HL-60 (cell line): Measurements from ENCODE around the gene CLINT1.
A peak's percentile ranks its signal among the peaks of the same experiment; 100 is the strongest.

Source experiments
- DNase-seq, 2 experiments: peaks; one replicate each; pipeline ENCODE4 v3.0.0-alpha.2; 2010 to 2020; ENCODE audit warnings: low read depth in 1 of 2, low spot score in 1 of 2
- H3K27ac ChIP-seq: fragments of 250-450 bp; sonication (Bioruptor Pico); replicated peaks from 2 replicates; pipeline ENCODE4 v1.5.1; 2020; ENCODE audit warnings: mild to moderate bottlenecking, moderate library complexity
- H3K27me3 ChIP-seq: fragments of 250-450 bp; sonication (Bioruptor Pico); 2 replicates; pipeline ENCODE4 v1.5.1; 2021; ENCODE audit warnings: mild to moderate bottlenecking, moderate library complexity; ENCODE audit not compliant: insufficient read depth, poor library complexity, severe bottlenecking
- H3K4me3 ChIP-seq: replicated peaks from 2 replicates; pipeline ENCODE4 v1.5.1; 2011; ENCODE audit warnings: mild to moderate bottlenecking, control low read depth, low read length; ENCODE audit not compliant: insufficient read depth
- GABPA ChIP-seq: IDR thresholded peaks from 2 replicates; pipeline ENCODE4 v1.6.1; 2012; ENCODE audit warnings: low read depth
- POLR2AphosphoS5 ChIP-seq: IDR thresholded peaks from 2 replicates; pipeline ENCODE4 v1.6.1; 2012; ENCODE audit warnings: low read depth
- SPI1 ChIP-seq: IDR thresholded peaks from 2 replicates; pipeline ENCODE4 v1.6.1; 2012; ENCODE audit warnings: low read depth, mild to moderate bottlenecking, borderline replicate concordance
- TF ChIP-seq, protein P1 (sequence below): IDR thresholded peaks from 2 replicates; pipeline ENCODE4 v1.6.1; 2012; ENCODE audit warnings: low read depth; ENCODE audit not compliant: insufficient replicate concordance
- TF ChIP-seq, protein P2 (sequence below): IDR thresholded peaks from one replicate; pipeline ENCODE4 v1.5.1; 2011; ENCODE audit warnings: low read length, control low read depth, inconsistent platforms; ENCODE audit not compliant: insufficient read depth

The CLINT1 gene

DNA sequence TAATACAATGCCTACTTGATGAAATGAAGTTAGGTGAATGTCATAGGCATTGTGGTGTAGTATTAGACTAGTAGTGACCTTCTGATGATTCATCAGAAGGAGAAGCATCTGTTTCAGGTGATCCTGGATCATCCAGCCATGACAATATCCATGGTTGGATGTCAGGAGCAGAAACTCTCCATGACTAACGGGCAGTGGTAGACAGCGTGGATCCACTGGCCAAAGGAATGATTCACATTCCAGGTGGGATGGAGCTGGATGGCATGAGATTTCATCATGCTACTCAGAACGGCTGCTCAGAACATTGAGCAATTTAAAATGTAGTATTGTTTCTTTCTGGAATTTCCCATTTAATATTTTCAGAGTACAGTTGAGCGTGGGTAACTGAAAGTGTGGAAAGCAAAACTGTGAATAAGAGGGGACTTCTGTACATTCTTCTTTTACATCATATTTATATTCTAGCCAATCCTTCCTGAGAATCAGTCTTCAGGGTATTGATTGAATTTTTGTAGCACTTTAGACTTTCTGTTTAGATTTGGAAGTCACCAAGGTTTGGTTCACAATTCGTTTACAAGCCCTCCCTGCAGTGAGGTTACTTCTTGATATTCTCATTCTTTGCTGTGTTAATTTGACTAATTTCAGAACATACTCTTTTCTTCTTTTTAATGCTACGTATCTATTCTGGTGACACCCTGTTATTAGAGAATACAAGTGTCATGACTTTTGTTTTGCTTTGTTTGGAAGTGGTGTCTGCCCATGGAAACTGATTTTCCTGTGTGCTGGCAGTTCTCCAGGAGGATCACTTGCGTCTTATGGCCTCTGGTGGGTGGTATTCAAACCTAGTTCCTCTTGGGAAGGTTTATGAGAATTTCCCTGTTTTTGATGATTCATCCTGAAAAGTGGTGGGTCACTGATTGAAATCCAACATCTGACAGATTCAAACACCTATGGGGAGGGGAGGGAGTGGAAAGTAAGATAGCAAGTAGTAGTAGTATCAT lies 12.2 kb upstream of the CLINT1 start:
- Histone ChIP-seq H3K27ac (no peak overlapping the region), H3K4me3 (no peak overlapping the region), H3K27me3 (no peaks in the 10 kb centered on the region)
- TF ChIP-seq, protein P1, sequence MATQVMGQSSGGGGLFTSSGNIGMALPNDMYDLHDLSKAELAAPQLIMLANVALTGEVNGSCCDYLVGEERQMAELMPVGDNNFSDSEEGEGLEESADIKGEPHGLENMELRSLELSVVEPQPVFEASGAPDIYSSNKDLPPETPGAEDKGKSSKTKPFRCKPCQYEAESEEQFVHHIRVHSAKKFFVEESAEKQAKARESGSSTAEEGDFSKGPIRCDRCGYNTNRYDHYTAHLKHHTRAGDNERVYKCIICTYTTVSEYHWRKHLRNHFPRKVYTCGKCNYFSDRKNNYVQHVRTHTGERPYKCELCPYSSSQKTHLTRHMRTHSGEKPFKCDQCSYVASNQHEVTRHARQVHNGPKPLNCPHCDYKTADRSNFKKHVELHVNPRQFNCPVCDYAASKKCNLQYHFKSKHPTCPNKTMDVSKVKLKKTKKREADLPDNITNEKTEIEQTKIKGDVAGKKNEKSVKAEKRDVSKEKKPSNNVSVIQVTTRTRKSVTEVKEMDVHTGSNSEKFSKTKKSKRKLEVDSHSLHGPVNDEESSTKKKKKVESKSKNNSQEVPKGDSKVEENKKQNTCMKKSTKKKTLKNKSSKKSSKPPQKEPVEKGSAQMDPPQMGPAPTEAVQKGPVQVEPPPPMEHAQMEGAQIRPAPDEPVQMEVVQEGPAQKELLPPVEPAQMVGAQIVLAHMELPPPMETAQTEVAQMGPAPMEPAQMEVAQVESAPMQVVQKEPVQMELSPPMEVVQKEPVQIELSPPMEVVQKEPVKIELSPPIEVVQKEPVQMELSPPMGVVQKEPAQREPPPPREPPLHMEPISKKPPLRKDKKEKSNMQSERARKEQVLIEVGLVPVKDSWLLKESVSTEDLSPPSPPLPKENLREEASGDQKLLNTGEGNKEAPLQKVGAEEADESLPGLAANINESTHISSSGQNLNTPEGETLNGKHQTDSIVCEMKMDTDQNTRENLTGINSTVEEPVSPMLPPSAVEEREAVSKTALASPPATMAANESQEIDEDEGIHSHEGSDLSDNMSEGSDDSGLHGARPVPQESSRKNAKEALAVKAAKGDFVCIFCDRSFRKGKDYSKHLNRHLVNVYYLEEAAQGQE, result no peak
- TF ChIP-seq, protein P2, sequence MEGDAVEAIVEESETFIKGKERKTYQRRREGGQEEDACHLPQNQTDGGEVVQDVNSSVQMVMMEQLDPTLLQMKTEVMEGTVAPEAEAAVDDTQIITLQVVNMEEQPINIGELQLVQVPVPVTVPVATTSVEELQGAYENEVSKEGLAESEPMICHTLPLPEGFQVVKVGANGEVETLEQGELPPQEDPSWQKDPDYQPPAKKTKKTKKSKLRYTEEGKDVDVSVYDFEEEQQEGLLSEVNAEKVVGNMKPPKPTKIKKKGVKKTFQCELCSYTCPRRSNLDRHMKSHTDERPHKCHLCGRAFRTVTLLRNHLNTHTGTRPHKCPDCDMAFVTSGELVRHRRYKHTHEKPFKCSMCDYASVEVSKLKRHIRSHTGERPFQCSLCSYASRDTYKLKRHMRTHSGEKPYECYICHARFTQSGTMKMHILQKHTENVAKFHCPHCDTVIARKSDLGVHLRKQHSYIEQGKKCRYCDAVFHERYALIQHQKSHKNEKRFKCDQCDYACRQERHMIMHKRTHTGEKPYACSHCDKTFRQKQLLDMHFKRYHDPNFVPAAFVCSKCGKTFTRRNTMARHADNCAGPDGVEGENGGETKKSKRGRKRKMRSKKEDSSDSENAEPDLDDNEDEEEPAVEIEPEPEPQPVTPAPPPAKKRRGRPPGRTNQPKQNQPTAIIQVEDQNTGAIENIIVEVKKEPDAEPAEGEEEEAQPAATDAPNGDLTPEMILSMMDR, result no peak
- TF ChIP-seq SPI1 (no peak), POLR2AphosphoS5 (no peak), GABPA (no peak)
- DNase-seq, result no peak

DNA sequence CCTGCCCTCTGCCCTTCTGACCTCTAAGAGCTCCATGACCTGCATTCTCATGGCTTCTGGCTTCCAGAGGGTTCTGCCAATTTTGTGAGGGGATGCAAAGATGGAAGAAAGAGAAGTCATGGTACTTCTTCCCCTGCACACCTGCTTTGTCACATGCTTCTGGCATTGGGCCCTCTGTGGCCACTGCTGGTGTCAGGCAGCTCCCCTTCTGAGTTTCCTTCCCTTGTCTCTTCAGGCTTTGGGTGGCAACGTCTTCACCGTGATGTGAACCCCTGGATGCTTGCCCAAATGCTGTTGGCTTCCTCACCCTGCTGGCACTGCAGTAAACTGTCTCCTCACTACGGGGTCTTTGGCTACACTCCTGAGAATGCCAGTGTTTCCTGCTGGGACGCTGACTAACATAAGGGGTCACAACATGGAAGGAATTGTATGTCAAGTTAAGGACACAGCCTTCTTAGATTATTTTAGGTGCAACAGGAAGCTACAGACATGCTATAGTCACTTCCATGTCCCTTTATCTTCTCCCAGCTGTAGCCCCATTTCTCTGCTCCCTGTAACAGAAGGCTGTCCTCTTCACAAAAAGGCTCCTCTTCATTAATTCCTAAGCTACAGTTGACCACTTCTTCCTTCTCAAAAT lies 8.9 kb upstream of the CLINT1 start:
- DNase-seq, result peak in 1 of 2 experiments; percentile 10
- TF ChIP-seq, protein P2, result no peak
- TF ChIP-seq, protein P1, result no peak
- TF ChIP-seq POLR2AphosphoS5 (no peak), SPI1 (no peak), GABPA (no peak)
- H3K27me3 ChIP-seq, result no peaks in the 10 kb centered on the region
- no peak overlapping the region for H3K27ac ChIP-seq
- no peak overlapping the region for H3K4me3 ChIP-seq

DNA sequence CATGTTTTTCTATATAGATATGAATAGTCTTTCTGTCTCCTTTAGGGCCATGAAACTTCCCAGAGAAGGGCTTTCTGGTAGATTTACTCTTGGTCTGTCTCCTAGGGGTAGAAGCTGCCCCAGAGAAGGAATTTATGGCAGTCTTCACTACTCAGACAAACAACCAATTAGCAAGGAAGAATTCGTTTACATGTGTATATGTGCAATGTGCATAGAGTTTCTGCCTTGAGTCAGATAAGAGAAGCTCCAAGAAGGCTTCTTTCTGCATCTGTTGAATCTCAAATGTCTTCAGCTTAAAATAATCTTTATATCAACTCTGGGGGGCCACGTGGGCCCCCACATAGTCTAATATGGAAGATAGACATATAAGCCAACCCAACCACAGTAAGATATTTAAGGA lies 7.6 kb upstream of the CLINT1 start:
- H3K4me3 ChIP-seq, result no peak overlapping the region
- DNase-seq, result no peak
- H3K27me3 ChIP-seq, result no peaks in the 10 kb centered on the region
- H3K27ac ChIP-seq, result no peak overlapping the region
- TF ChIP-seq SPI1 (no peak), GABPA (no peak), POLR2AphosphoS5 (no peak)
- TF ChIP-seq, protein P2, result no peak
- TF ChIP-seq, protein P1, result no peak
